MM.1S (cell line): ENCODE data around the gene NPC1.

Source experiments
- DNase-seq: peaks from one replicate; pipeline ENCODE4 v3.0.0-alpha.2; 2015
- H2AFZ ChIP-seq: fragments of 300-600 bp; sonication (generic); 2 replicates; pipeline ENCODE4 v1.6.0; 2016; ENCODE audit warnings: antibody characterized with exemption, low read length
- H3F3A ChIP-seq: fragments of 300-600 bp; sonication (generic); 2 replicates; pipeline ENCODE4 v1.6.1; 2016; ENCODE audit warnings: mild to moderate bottlenecking, antibody characterized with exemption, low read length, moderate library complexity, mixed read lengths; ENCODE audit not compliant: insufficient read depth
- H3K27ac ChIP-seq: fragments of 300-600 bp; sonication (generic); 2 replicates; pipeline ENCODE4 v1.5.1; 2016; ENCODE audit warnings: mild to moderate bottlenecking, low read length
- H3K27me3 ChIP-seq: fragments of 300-600 bp; sonication (generic); replicated peaks from 2 replicates; pipeline ENCODE4 v1.6.0; 2016; ENCODE audit warnings: low read length; ENCODE audit not compliant: insufficient read depth
- H3K36me3 ChIP-seq: fragments of 300-600 bp; sonication (generic); replicated peaks from 2 replicates; pipeline ENCODE4 v1.6.1; 2016; ENCODE audit warnings: mild to moderate bottlenecking, low read length, mixed read lengths; ENCODE audit not compliant: insufficient read depth
- H3K4me1 ChIP-seq: fragments of 300-600 bp; sonication (generic); 2 replicates; pipeline ENCODE4 v1.6.1; 2016; ENCODE audit warnings: low read length, mixed read lengths
- H3K4me2 ChIP-seq: fragments of 300-600 bp; sonication (generic); 2 replicates; pipeline ENCODE4 v1.6.0; 2016; ENCODE audit warnings: low read depth, low read length
- H3K4me3 ChIP-seq: fragments of 300-600 bp; sonication (generic); 2 replicates; pipeline ENCODE4 v1.5.1; 2016; ENCODE audit warnings: low read length, mixed read lengths
- H3K79me2 ChIP-seq: fragments of 300-600 bp; sonication (generic); 2 replicates; pipeline ENCODE4 v1.6.1; 2016; ENCODE audit warnings: mixed run types, low read length, mixed read lengths
- H3K9ac ChIP-seq: fragments of 300-600 bp; sonication (generic); 2 replicates; pipeline ENCODE4 v1.6.1; 2016; ENCODE audit warnings: low read length, mixed read lengths
- H3K9me2 ChIP-seq: fragments of 300-600 bp; sonication (generic); replicated peaks from 2 replicates; pipeline ENCODE4 v1.6.1; 2016; ENCODE audit warnings: mild to moderate bottlenecking, low read length, mixed read lengths; ENCODE audit not compliant: insufficient read depth
- H3K9me3 ChIP-seq: fragments of 300-600 bp; sonication (generic); replicated peaks from 2 replicates; pipeline ENCODE4 v1.6.1; 2016; ENCODE audit warnings: mild to moderate bottlenecking, low read length, mixed read lengths; ENCODE audit not compliant: insufficient read depth
- H4K20me1 ChIP-seq: fragments of 300-600 bp; sonication (generic); 2 replicates; pipeline ENCODE4 v1.6.1; 2016; ENCODE audit warnings: mild to moderate bottlenecking, low read length, moderate library complexity, mixed read lengths; ENCODE audit not compliant: insufficient read depth
- EZH2 ChIP-seq: fragments of 300-600 bp; sonication (generic); optimal IDR thresholded peaks from 2 replicates; pipeline ENCODE3; 2017; ENCODE audit warnings: low read depth, mild to moderate bottlenecking, antibody characterized with exemption, low read length, mixed read lengths
- EZH2phosphoT487 ChIP-seq: fragments of 300-600 bp; sonication (generic); IDR thresholded peaks from 2 replicates; pipeline ENCODE4 v1.6.1; 2018; ENCODE audit warnings: antibody characterized with exemption, low read length
- TF ChIP-seq, protein P1 (sequence below): fragments of 300-600 bp; sonication (generic); IDR thresholded peaks from 2 replicates; pipeline ENCODE4 v1.5.1; 2016; ENCODE audit warnings: antibody characterized with exemption, low read length, mixed read lengths

The NPC1 gene

GRCh38 chr18:23627321-23627720 is 41.0 kb upstream of the NPC1 start:
- TF ChIP-seq EZH2phosphoT487 = no peak
- TF ChIP-seq, protein P1, sequence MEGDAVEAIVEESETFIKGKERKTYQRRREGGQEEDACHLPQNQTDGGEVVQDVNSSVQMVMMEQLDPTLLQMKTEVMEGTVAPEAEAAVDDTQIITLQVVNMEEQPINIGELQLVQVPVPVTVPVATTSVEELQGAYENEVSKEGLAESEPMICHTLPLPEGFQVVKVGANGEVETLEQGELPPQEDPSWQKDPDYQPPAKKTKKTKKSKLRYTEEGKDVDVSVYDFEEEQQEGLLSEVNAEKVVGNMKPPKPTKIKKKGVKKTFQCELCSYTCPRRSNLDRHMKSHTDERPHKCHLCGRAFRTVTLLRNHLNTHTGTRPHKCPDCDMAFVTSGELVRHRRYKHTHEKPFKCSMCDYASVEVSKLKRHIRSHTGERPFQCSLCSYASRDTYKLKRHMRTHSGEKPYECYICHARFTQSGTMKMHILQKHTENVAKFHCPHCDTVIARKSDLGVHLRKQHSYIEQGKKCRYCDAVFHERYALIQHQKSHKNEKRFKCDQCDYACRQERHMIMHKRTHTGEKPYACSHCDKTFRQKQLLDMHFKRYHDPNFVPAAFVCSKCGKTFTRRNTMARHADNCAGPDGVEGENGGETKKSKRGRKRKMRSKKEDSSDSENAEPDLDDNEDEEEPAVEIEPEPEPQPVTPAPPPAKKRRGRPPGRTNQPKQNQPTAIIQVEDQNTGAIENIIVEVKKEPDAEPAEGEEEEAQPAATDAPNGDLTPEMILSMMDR = no peak
- no peak for TF ChIP-seq EZH2
- H3F3A ChIP-seq = no peaks in the 10 kb centered on the region
- no peaks in the 10 kb centered on the region for H3K79me2 ChIP-seq
- H3K9me2 ChIP-seq = no peaks in the 10 kb centered on the region
- H3K27me3 ChIP-seq = no peaks in the 10 kb centered on the region
- peaks cover 4% of the 10 kb centered on the region; the same call in 1 of the 2 replicates for H3K4me1 ChIP-seq
- no peaks in the 10 kb centered on the region for H4K20me1 ChIP-seq
- H3K27ac ChIP-seq = no peak overlapping the region
- no peak for DNase-seq
- H2AFZ ChIP-seq = no peak overlapping the region
- H3K36me3 ChIP-seq = no peaks in the 10 kb centered on the region
- H3K4me3 ChIP-seq = no peak overlapping the region
- H3K9ac ChIP-seq = no peak overlapping the region
- H3K9me3 ChIP-seq = no peaks in the 10 kb centered on the region
- H3K4me2 ChIP-seq = no peak overlapping the region

DNA sequence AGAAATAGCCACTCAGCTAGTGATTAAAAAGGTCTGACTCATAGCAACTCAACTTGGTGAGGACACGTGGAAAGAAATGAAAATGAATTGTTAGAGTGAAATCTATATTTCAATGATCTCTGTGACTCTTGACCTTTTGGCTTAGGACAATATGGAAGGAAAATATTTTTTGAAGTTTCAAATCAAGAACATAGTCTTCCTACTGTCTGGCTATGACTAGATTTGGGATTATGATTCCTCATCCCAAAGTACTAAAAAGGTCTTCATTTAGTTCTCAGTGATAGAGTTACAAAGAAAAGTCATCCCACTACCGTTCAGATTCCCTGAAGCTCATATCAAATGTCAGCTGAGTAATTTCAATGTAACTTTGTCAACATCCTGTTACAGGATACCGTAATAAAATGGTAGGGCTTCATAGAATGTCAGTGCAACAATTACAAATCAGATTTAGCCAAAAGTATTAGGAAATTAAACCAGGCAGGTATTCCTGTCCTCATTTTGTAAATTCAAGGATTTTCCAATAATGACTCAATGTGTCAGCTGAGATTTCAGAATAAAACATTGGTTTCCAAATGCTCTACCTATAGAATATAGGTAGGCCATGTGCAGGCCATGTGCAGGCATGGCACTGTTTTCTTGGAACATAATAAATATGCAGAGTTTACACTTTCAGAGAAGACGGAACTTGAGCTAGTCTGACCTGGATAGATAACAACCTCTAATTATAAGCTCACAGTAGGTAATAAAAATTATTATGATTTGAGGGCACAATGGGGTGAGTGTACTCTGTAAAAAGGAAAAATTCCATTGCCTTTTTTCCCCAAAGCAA is 40.4 kb upstream of the NPC1 start:
- no peak overlapping the region for H3K4me2 ChIP-seq
- H3K27ac ChIP-seq = no peak overlapping the region
- no peaks in the 10 kb centered on the region for H3F3A ChIP-seq
- no peaks in the 10 kb centered on the region for H3K79me2 ChIP-seq
- H3K36me3 ChIP-seq = no peaks in the 10 kb centered on the region
- H3K4me3 ChIP-seq = no peak overlapping the region
- DNase-seq = no peak
- peaks cover 4% of the 10 kb centered on the region; the same call in 1 of the 2 replicates for H3K4me1 ChIP-seq
- H3K9me2 ChIP-seq = no peaks in the 10 kb centered on the region
- no peak overlapping the region for H2AFZ ChIP-seq
- H4K20me1 ChIP-seq = no peaks in the 10 kb centered on the region
- no peaks in the 10 kb centered on the region for H3K27me3 ChIP-seq
- H3K9ac ChIP-seq = no peak overlapping the region
- H3K9me3 ChIP-seq = no peaks in the 10 kb centered on the region
- TF ChIP-seq EZH2phosphoT487 (no peak), EZH2 (no peak)
- TF ChIP-seq, protein P1 = no peak

DNA sequence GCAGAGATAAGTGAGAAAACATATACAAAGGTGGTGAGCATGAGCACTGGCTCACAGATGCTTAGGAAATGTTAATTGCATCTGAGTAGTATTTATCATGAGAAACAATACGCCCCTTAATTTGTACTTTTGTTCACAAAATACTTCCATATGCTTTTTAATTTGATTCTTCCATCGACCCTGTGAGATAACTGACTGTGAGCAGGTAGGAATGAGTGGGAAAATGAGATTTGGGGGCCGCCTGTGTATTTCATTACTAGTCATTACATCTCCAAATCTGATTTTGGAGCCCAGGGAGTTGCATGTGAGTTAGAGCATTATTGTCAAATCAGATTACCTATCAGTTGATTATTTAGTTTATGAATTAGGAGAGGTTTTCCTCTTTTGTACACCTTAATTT is 36.7 kb upstream of the NPC1 start:
- H3K9ac ChIP-seq = no peak overlapping the region
- no peaks in the 10 kb centered on the region for H3K79me2 ChIP-seq
- TF ChIP-seq EZH2 (no peak), EZH2phosphoT487 (no peak)
- TF ChIP-seq, protein P1 = no peak
- H3K27ac ChIP-seq = no peak overlapping the region
- no peak overlapping the region for H3K4me3 ChIP-seq
- H3K9me2 ChIP-seq = no peaks in the 10 kb centered on the region
- H3K36me3 ChIP-seq = no peaks in the 10 kb centered on the region
- no peak for DNase-seq
- H3K27me3 ChIP-seq = no peaks in the 10 kb centered on the region
- H3F3A ChIP-seq = no peaks in the 10 kb centered on the region
- peaks cover 2% of the 10 kb centered on the region; the same call in 1 of the 2 replicates for H3K4me1 ChIP-seq
- H4K20me1 ChIP-seq = no peaks in the 10 kb centered on the region
- no peak overlapping the region for H2AFZ ChIP-seq
- no peak overlapping the region for H3K4me2 ChIP-seq
- no peaks in the 10 kb centered on the region for H3K9me3 ChIP-seq
